NCI-H460 (cell line): ENCODE measurements around the gene CCT7. TPM values are rescaled to one million over a fixed set of nuclear protein-coding genes. Genes with fewer than 3 reads are reported as not detected.
"Not testable (repeated sequence)": the region's sequence is repeated elsewhere in the genome, so short reads cannot be mapped to it uniquely, and the experiment has no call there.

ENCODE experiments used
- DNase-seq: peaks from one replicate; pipeline ENCODE4 v3.0.0-alpha.2; 2016; ENCODE audit warnings: low read depth; ENCODE audit errors: extremely low read depth
- polyA plus RNA-seq: library from polyadenylated mRNA; depleted of rRNA; stranded (reverse); fragments of >200 nt; gene quantifications from 2 replicates; pipeline ENCODE4 v1.2.3, GENCODE V29; 2014; cell fraction: nucleus; rRNA removed
- total RNA-seq: library from RNA; depleted of rRNA; stranded (reverse); fragments of >200 nt; shearing (Covaris generic); gene quantifications from 2 replicates; pipeline ENCODE4 v1.2.3, GENCODE V29; 2014; rRNA removed

The CCT7 gene
- total RNA-seq: 538 and 560 TPM in 2 replicates
- 568 and 795 TPM in 2 replicates for polyA plus RNA-seq

DNA sequence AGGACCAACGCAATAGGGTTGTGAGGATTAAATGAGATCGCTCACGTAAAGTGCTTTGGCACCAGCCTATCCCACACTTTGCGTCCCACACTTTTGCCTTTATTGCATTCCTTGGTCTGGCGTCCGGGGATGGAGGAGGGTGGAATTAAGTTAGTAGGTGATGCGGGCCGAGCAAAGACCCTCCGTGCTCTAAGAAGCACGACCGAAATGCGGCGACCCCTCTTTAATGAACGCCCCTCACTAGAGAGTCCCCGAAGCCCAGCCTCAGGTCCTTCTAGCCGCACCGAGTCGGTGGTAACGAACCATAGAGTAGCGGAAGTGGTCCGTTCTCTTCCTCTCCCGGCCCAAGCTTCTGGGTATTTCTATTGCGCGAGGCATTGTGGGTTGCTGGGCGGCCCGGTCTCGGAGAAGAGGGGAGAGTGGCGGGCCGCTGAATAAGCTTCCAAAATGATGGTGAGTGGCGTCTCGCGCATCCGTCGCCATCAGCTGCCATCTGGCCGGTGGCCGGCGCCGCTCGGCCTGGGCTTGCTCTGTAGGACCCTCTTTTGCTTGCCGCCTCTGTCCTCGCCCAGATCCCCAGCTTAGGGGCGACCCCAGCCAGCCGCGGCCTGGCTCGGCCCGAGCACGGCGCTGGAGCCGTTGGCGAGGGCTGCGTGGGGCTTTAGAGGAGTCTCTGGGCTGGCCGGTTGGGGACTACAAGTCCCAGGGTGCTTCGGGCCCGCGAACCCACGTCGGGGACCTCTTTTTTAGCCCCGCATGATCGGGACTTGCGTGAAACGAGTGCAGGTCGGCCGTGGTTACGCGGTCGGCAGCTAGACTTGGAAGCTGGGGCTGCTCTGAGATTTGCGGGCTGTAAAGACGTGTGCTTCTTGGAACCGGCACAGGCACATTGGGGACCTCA is at the start of gene CCT7:
CCT7 (plus strand) TSS at position 377 of the 901 bp plus-strand sequence; CDS start at position 448, 71 bp downstream.
- peak; percentile 90 for DNase-seq

GRCh38 chr2:73185965-73186364 is 48.1 kb upstream of the CCT7 start:
- DNase-seq: no peak

- DNase-seq: no peak
Observed at GRCh38 chr2:73187549-73187948, 46.6 kb upstream of the CCT7 start.

DNA sequence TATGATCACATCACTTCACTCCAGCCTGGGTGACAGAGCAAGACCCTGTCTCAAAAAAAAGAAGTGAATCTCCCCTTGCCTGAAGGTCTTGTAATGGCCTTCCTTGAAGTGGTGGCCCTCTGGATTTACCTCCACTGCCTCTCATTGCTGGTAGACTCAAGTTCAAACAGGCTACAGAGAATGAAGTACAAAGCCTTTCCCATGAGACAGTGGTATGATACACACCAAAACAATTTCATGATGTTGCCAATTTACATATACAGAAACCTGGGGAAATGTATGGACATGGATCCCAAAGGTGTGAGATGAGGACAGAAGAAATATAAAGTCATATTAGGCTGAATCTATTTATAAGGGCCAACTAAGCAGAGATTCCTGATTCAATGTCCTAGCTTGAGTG is 36.5 kb upstream of the CCT7 start:
- no peak for DNase-seq

DNA sequence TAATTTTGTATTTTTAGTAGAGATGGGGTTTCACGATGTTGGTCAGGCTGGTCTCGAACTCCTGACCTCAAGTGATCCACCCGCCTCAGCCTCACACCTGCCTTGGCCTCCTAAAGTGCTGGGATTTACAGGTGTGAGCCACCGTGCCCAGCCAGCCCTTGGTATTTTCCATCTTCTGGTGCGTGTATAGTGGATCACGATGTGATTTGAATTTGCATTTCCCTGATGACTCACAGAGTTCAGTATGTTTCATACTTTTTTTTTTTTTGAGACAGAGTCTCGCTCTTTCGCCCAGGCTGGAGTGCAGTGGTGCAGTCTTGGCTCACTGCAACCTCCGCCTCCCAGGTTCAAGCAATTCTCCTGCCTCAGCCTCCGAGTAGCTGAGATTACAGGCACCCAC is 33.8 kb upstream of the CCT7 start:
- DNase-seq: not testable (repeated sequence)

DNA sequence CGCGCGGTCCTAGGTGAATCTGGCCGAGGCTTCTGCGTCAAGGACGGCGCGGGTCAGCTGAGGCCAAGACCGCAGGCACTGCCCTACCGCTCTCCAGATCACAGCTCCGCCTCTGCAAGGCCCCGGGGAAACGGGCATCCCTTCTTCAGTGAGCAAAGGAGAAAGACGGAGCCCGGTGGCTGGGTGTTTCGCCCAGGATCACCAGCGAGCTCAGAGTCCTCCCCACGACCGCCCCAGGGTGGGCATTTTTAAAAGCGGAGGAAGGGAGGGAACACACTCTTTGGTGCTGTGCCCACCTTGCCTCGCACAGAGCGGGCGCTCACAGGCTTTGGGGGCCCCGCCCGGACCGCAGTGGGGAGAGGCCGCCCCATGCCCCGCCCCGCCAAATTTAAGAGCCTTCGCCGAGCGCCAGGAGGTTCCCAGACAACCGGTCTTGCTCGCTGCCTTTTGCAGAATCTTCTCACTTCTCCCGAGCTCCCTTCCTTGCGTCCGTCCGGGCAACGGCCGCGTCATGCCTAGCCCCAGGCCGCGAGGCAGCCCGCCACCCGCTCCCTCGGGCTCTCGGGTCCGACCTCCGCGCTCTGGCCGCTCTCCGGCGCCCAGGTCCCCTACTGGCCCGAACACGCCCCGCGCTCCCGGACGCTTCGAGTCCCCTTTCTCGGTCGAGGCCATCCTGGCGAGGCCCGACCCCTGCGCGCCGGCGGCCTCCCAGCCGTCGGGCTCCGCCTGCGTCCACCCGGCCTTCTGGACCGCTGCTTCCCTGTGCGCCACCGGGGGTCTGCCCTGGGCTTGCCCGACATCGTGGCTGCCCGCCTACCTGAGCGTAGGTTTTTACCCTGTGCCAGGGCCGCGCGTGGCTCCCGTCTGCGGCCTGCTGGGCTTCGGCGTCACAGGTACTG is 31.7 kb upstream of the CCT7 start, which contains the start of gene NOTO:
NOTO (plus strand) TSS at position 419 of the 899 bp plus-strand sequence; CDS start at position 512, 93 bp downstream.
- no peak for DNase-seq

DNA sequence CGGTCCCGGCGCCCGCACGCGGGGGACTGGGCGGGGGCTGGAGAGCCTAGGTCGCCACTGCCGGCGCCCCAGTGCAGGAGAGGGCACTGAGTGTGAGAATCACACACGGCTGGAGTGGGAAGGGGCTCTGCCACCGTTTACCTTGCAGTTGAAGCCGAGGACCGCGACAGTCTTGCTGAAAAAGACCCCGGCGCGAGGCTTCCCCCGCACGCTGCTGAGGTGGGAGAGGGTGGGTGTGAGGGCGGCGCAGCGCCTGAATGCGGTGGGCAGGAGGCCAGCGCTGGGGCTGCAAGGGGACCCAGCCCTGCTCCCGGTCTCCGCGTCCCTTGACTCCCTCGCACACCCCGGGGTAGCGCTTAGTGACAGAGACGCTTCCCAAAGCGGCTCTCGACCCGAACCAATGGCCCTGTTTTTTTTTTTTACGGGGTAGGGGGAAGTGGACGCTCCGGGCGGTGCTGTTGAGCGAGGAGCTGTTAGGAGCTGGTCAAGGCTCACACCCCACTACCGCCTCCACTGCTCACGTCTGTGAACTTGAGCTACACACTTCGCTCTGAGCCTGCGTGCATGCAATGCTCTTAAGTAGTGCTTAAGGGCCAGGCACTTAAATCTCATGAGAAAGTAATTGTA is 30.9 kb upstream of the CCT7 start:
- DNase-seq: no peak

DNA sequence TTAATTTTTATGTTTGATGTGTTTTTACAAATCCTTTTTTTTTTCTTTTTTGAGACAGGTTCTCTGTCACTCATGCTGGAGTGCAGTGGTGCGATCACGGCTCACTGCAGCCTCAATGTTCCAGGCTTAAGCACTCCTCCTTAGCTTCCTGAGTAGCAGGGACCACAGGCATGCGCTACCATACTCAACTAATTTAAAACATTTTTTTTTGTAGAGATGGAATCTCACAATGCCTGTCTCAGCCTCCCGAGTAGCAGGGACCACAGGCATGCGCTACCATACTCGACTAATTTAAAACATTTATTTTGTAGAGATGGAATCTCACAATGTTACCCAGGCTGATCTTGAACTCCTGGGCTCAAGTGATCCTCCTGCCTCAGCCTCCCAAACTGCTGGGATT is 28.5 kb upstream of the CCT7 start:
- DNase-seq: no peak

DNA sequence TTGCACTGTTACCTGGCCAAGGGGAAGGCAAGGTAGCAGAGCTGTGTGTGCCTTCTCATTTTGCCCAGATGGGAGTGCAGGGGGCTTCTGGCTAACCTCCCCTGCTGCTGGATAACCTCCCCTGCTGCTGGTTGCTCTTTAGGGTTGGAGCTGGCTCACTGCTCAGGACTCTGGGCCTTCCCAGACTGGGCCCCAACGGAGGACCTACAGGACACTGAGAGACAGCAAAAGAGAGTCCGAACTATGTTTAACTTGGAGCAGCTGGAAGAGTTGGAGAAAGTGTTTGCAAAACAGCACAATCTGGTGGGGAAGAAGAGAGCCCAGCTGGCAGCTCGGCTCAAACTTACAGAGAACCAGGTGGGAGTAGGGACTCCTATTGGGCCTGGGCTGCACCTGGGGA is 25.9 kb upstream of the CCT7 start:
- no peak for DNase-seq

GRCh38 chr2:73210019-73210418 is 24.1 kb upstream of the CCT7 start:
- DNase-seq: no peak

GRCh38 chr2:73210696-73211095 is 23.4 kb upstream of the CCT7 start:
- DNase-seq: no peak

- DNase-seq: no peak
Observed at GRCh38 chr2:73212098-73212447, 22.0 kb upstream of the CCT7 start.

DNA sequence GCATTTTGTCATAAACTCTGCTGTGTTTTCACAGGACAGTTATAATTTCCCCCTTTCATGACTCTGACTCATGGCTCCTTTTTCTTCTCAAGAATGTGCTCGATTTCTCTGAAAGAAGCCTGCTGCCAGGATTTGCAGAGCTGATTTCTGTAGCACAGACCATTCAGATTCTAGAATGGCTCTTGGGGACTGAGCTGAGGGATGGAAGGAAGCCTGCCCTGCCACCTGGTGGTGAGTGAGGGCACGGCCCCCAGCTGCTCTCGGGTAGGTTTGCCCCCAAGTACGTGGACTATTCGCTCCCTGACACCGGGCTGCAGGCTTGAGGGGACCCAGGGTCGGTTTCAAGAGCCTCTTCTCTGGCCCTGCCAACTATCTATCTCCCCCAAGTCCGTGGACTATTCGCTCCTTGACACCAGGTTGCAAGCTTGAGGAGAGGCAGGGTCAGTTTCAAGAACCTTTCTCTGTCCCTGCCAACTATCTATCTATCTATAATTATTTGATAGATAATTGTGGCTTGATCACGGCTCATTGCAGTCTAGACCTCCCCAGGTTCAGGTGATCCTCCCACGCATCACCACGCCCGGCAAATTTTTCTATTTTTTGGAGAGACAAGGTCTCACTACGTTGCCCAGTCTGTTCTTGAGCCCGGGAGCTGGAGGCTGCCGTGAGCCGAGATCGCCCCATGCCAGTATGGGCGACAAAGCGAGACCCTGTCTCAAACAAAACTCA is 21.5 kb upstream of the CCT7 start:
- DNase-seq: peak; percentile 46

GRCh38 chr2:73214120-73215035 is 19.7 kb upstream of the CCT7 start, which contains the start of gene SMYD5:
SMYD5 (plus strand) TSS chr2:73214245; CDS start chr2:73214267, 22 bp downstream.
- peak; percentile 80 for DNase-seq

DNA sequence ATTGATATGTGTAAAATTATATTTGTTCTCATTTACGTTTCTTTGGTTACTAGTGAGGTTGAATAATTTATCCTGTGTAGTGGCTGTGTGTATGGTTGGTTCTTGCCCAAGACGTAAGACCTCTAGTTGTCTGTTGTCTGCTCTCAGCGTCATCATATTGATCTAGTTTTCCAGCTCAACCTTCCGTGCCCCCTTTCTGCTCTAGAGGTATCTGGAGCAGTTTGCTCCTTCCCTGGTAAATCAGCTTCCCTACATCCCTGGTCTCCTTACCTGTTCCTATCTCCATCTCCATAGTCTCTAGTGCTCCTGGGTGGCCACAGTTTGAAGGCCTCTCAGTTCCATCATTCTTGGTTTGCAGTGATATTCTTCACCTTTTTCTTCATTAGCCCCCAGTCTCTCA is 18.9 kb upstream of the CCT7 start:
- no peak for DNase-seq

DNA sequence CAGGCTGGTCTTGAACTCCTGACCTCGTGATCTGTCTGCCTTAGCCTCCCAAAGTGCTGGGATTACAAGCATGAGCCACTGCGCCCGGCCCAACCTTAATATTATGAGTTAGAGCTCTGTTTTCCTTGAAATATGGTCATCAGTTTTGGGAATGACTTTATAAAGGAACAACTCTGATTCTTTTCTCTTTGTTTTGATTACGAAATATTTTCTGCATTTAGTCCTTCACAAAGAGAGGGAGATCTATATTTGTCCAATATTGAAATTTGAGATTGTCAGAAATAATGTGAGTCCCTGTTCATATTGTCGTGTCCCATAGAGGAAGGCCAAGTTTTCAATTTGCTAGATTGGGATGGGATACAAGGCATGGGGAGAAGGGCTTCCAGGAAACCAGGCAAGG is 16.9 kb upstream of the CCT7 start:
- DNase-seq: no peak

GRCh38 chr2:73217826-73218225 is 16.3 kb upstream of the CCT7 start:
- DNase-seq: no peak

DNA sequence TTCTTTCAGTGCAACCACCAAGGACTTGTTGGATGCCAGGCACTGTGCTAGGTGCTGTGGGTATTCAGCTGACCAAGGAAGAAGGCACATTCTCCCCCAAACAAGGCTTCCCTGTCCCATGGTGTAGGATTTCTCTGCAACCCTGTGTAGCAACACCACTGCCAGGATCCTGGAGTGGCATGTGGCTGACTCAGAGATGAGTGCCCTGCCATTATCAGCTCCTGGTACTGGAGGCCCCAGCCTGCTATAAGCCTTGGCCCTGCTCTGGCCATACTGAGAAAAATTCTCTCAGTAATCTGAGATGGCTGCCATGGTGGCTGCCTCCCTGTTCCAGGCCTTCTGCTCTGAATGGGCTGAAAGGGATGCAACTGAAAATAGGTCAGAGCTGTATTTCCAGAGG is 15.8 kb upstream of the CCT7 start:
- no peak for DNase-seq

- DNase-seq: no peak
Observed at GRCh38 chr2:73223821-73224220, 10.3 kb upstream of the CCT7 start.
